Common myeloid progenitor, CD34-positive (primary cell): ENCODE data around the gene CAND2.
"Not testable (repeated sequence)": the region's sequence is repeated elsewhere in the genome, so short reads cannot be mapped to it uniquely, and the experiment has no call there.

Source experiments
- CTCF ChIA-PET: fragments of 350-600 bp; sonication (Branson Sonifier 250); formaldehyde crosslinking; loops from one replicate; lab custom pipeline; 2021; ENCODE audit warnings: antibody characterized with exemption; lab: Charles Lee
- POLR2A ChIA-PET: fragments of 350-600 bp; sonication (Branson Sonifier 250); formaldehyde crosslinking; loops from one replicate; lab custom pipeline; 2021; ENCODE audit warnings: antibody characterized with exemption; lab: Charles Lee
- DNase-seq, 3 donors: peaks; one replicate each; pipeline versions ENCODE4 v3.0.0 to v3.0.0-alpha.2; 2013
- H3K27ac ChIP-seq, 2 experiments: 1 replicate in 1 of 2; 2 replicates in 1 of 2; pipeline ENCODE4 v1.7.0; 2013; ENCODE audit warnings: inconsistent platforms in 2 of 2, low read length in 2 of 2, mild to moderate bottlenecking in 2 of 2, low read depth in 1 of 2, moderate library complexity in 1 of 2; ENCODE audit not compliant: severe bottlenecking in 2 of 2, insufficient read depth in 1 of 2, poor library complexity in 1 of 2
- H3K27me3 ChIP-seq, 5 experiments: replicated peaks in 2 of 5; 1 replicate in 3 of 5; 2 replicates in 2 of 5; pipeline versions ENCODE4 v1.6.1 to v1.7.0; 2013; ENCODE audit warnings: low read length in 4 of 5, mild to moderate bottlenecking in 2 of 5, moderate library complexity in 2 of 5, inconsistent platforms in 1 of 5; ENCODE audit not compliant: insufficient read depth in 5 of 5, control insufficient read depth in 4 of 5
- H3K36me3 ChIP-seq, 4 experiments: 1 replicate in 2 of 4; 2 replicates in 2 of 4; pipeline versions ENCODE4 v1.6.1 to v1.7.0; 2013; ENCODE audit warnings: low read length in 3 of 4, control low read depth in 1 of 4, mild to moderate bottlenecking in 1 of 4; ENCODE audit not compliant: control insufficient read depth in 4 of 4, insufficient read depth in 4 of 4
- H3K4me1 ChIP-seq, 4 experiments: 1 replicate in 3 of 4; 2 replicates in 1 of 4; pipeline versions ENCODE4 v1.6.1 to v1.7.1; 2013; ENCODE audit warnings: low read length in 3 of 4, mild to moderate bottlenecking in 3 of 4, control low read depth in 1 of 4, inconsistent platforms in 1 of 4, moderate library complexity in 1 of 4; ENCODE audit not compliant: control insufficient read depth in 4 of 4, insufficient read depth in 4 of 4; ENCODE audit errors: control extremely low read depth in 1 of 4
- H3K4me3 ChIP-seq, 7 experiments: 1 replicate in 4 of 7; 2 replicates in 3 of 7; pipeline versions ENCODE4 v1.5.1 to v1.7.0; 2013; ENCODE audit warnings: mild to moderate bottlenecking in 7 of 7, low read length in 6 of 7, moderate library complexity in 6 of 7, inconsistent platforms in 2 of 7, low read depth in 2 of 7, control low read depth in 1 of 7; ENCODE audit not compliant: insufficient read depth in 4 of 7, control insufficient read depth in 1 of 7; ENCODE audit errors: extremely low read depth in 1 of 7
- H3K9me3 ChIP-seq, 5 experiments: 1 replicate in 4 of 5; 2 replicates in 1 of 5; pipeline versions ENCODE4 v1.6.1 to v1.7.1; 2013; ENCODE audit warnings: low read length in 4 of 5, mild to moderate bottlenecking in 2 of 5, inconsistent platforms in 1 of 5, low read depth in 1 of 5, moderate library complexity in 1 of 5; ENCODE audit not compliant: control insufficient read depth in 4 of 5, insufficient read depth in 2 of 5; ENCODE audit errors: control extremely low read depth in 1 of 5
- WGBS: methylation state at CpG from one replicate; pipeline ENCODE4 v1.1.5; 2013; ENCODE audit not compliant: insufficient coverage; 5-methylcytosine and 5-hydroxymethylcytosine counted together

CAND2 gene

GRCh38 chr3:12787346-12787745, 9.1 kb upstream of the CAND2 start:
- ChIA-PET POLR2A (interaction anchor here (0.8 kb wide), 1 partner anchor 23 kb away, joined by 3 read pairs; no protein-coding TSS in a partner anchor), CTCF (interaction anchor here (0.7 to 3.1 kb wide), 12 partner anchors 9 to 108 kb away, joined by 3 to 30 read pairs (median 4); partner anchors contain the start of gene CAND2)
- DNase-seq: peak in 2 of 3 donors; percentile 56 to 78
- 44% methylated on average over 7 of the region's 9 CpGs for WGBS
- H3K4me1 ChIP-seq, H3K4me3 ChIP-seq, H3K9me3 ChIP-seq, H3K27ac ChIP-seq, H3K36me3 ChIP-seq, H3K27me3 ChIP-seq: not testable (repeated sequence)

- H3K27me3 ChIP-seq, H3K36me3 ChIP-seq, DNase-seq, H3K4me1 ChIP-seq, POLR2A ChIA-PET, H3K27ac ChIP-seq, H3K4me3 ChIP-seq, H3K9me3 ChIP-seq: not testable (repeated sequence)
- CTCF ChIA-PET: interaction anchor here (0.8 to 3.1 kb wide), 10 partner anchors 8 to 107 kb away, joined by 3 to 30 read pairs (median 5); partner anchors contain the start of gene CAND2
- WGBS: 91% methylated on average over 20 of the region's 23 CpGs
These were observed 8.4 kb upstream of the CAND2 start for GRCh38 chr3:12787967-12788690.

- ChIA-PET POLR2A (no interaction called here), CTCF (interaction anchor here (1.0 kb wide), 1 partner anchor 18 kb away, joined by 3 read pairs; no protein-coding TSS in a partner anchor)
- H3K27me3 ChIP-seq: peaks cover 0 to 6% (median 0%) of the 10 kb centered on the region in 5 experiments
- H3K4me3 ChIP-seq: no peak overlapping the region
- H3K9me3 ChIP-seq: no peaks in the 10 kb centered on the region
- 80% methylated on average over 1 of the region's 1 CpG for WGBS
- no peaks in the 10 kb centered on the region for H3K36me3 ChIP-seq
- no peak overlapping the region for H3K27ac ChIP-seq
- H3K4me1 ChIP-seq: peaks cover 0 to 6% (median 5%) of the 10 kb centered on the region in 4 experiments
- DNase-seq: no peak
These were observed 5.0 kb upstream of the CAND2 start for GRCh38 chr3:12791430-12791829.

GRCh38 chr3:12793701-12794100, 2.8 kb upstream of the CAND2 start:
- 100% methylated on average over 5 of the region's 5 CpGs for WGBS
- ChIA-PET CTCF (no interaction called here), POLR2A (no interaction called here)
- H3K27me3 ChIP-seq: peaks cover 0 to 6% (median 0%) of the 10 kb centered on the region in 5 experiments
- H3K27ac ChIP-seq: no peak overlapping the region
- H3K36me3 ChIP-seq: no peaks in the 10 kb centered on the region
- no peaks in the 10 kb centered on the region for H3K9me3 ChIP-seq
- H3K4me3 ChIP-seq: no peak overlapping the region
- DNase-seq: no peak
- peaks cover 0 to 12% (median 8%) of the 10 kb centered on the region in 4 experiments for H3K4me1 ChIP-seq

GRCh38 chr3:12797124-12797891, 828 bp downstream of the CAND2 start:
- Histone ChIP-seq H3K4me3 (peak overlapping the region in 2 of 7 experiments; percentile 72 to 78), H3K4me1 (peaks cover 0 to 12% (median 8%) of the 10 kb centered on the region in 4 experiments), H3K36me3 (no peaks in the 10 kb centered on the region), H3K27me3 (peaks cover 0 to 6% (median 0%) of the 10 kb centered on the region in 5 experiments), H3K27ac (no peak overlapping the region), H3K9me3 (no peaks in the 10 kb centered on the region)
- 88% methylated on average over 8 of the region's 17 CpGs for WGBS
- no peak for DNase-seq
- POLR2A ChIA-PET: interaction anchor here (0.6 kb wide), 1 partner anchor 45 kb away, joined by 3 read pairs; no protein-coding TSS in a partner anchor
- CTCF ChIA-PET: interaction anchor here (0.9 to 2.8 kb wide), 5 partner anchors 10 to 44 kb away, joined by 4 to 11 read pairs (median 5); no protein-coding TSS in a partner anchor

GRCh38 chr3:12797892-12798558, 1.5 kb downstream of the CAND2 start:
- CTCF ChIA-PET: interaction anchor here (1.5 to 2.8 kb wide), 2 partner anchors 11 to 16 kb away, joined by 5 to 11 read pairs; no protein-coding TSS in a partner anchor
- 85% methylated on average over 8 of the region's 8 CpGs for WGBS
- no peak overlapping the region for H3K4me3 ChIP-seq

More at GRCh38 chr3:12797892-12798558, 1.5 kb downstream of the CAND2 start:
- Histone ChIP-seq H3K9me3 (no peaks in the 10 kb centered on the region), H3K27ac (no peak overlapping the region), H3K36me3 (no peaks in the 10 kb centered on the region), H3K4me1 (peaks cover 0 to 12% (median 8%) of the 10 kb centered on the region in 4 experiments), H3K27me3 (peaks cover 0 to 6% (median 0%) of the 10 kb centered on the region in 5 experiments)
- no peak for DNase-seq
- POLR2A ChIA-PET: interaction anchor here (0.6 kb wide), 1 partner anchor 44 kb away, joined by 3 read pairs; no protein-coding TSS in a partner anchor
